ENCODE measurements around the gene STARD4. TPM values are rescaled to one million over a fixed set of nuclear protein-coding genes. Genes with fewer than 3 reads are reported as not detected.

STARD4 gene
- polyA plus RNA-seq, 1 of the 3 experiments (the other 2 are of a cell fraction) = 10.0 TPM

DNA sequence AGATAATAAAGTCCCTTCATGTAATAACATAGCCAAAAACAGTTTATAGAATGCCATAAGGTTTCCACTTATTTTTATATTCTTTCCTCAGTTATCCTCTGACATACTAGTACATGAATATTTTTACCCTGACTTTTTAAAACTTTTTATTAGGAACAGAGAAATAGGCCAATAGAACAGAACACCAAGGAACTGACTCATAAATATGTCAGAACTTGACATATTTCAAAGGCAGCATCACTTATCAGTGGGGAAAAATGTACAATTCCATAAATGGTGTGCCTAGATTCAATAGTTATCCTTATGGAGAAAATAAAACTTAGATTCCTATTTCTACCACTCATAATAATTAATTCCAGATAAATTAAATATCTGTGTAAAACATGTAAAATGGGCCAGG is 9.4 kb downstream of the STARD4 start (continued):
- TF ChIP-seq, protein P1, sequence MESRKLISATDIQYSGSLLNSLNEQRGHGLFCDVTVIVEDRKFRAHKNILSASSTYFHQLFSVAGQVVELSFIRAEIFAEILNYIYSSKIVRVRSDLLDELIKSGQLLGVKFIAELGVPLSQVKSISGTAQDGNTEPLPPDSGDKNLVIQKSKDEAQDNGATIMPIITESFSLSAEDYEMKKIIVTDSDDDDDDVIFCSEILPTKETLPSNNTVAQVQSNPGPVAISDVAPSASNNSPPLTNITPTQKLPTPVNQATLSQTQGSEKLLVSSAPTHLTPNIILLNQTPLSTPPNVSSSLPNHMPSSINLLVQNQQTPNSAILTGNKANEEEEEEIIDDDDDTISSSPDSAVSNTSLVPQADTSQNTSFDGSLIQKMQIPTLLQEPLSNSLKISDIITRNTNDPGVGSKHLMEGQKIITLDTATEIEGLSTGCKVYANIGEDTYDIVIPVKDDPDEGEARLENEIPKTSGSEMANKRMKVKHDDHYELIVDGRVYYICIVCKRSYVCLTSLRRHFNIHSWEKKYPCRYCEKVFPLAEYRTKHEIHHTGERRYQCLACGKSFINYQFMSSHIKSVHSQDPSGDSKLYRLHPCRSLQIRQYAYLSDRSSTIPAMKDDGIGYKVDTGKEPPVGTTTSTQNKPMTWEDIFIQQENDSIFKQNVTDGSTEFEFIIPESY (IDR thresholded peaks at IDR 0.05; ENCODE audit: borderline replicate concordance, low read depth) = no peak
- TF ChIP-seq CHD2 (IDR thresholded peaks at IDR 0.05; ENCODE audit: low read length, partially characterized antibody) (no peak), EZH2phosphoT487 (IDR thresholded peaks at IDR 0.05; ENCODE audit: borderline replicate concordance, low read depth) (no peak), EP300 (IDR thresholded peaks at IDR 0.05; ENCODE audit: borderline replicate concordance in 1 of 2, low read depth in 1 of 2, low read length in 1 of 2) (no peak), RCOR1 (IDR thresholded peaks at IDR 0.05; ENCODE audit: low read length) (no peak), YY1 (IDR thresholded peaks at IDR 0.05; ENCODE audit: low read depth) (no peak), FOXJ3 (CRISPR knock-in tag; IDR thresholded peaks at IDR 0.05) (no peak), JUND (IDR thresholded peaks at IDR 0.05) (peak; percentile 29), TAF1 (IDR thresholded peaks at IDR 0.05; ENCODE audit: borderline replicate concordance, low read depth, low read length) (no peak), SMC3 (IDR thresholded peaks at IDR 0.05; ENCODE audit: low read depth, low read length) (no peak), RXRA (IDR thresholded peaks at IDR 0.05; ENCODE audit: borderline replicate concordance, low read depth) (no peak), GATA2 (CRISPR knock-in tag; IDR thresholded peaks at IDR 0.05) (no peak), GABPA (IDR thresholded peaks at IDR 0.05; ENCODE audit: low read depth) (no peak)
- TF ChIP-seq, protein P2, sequence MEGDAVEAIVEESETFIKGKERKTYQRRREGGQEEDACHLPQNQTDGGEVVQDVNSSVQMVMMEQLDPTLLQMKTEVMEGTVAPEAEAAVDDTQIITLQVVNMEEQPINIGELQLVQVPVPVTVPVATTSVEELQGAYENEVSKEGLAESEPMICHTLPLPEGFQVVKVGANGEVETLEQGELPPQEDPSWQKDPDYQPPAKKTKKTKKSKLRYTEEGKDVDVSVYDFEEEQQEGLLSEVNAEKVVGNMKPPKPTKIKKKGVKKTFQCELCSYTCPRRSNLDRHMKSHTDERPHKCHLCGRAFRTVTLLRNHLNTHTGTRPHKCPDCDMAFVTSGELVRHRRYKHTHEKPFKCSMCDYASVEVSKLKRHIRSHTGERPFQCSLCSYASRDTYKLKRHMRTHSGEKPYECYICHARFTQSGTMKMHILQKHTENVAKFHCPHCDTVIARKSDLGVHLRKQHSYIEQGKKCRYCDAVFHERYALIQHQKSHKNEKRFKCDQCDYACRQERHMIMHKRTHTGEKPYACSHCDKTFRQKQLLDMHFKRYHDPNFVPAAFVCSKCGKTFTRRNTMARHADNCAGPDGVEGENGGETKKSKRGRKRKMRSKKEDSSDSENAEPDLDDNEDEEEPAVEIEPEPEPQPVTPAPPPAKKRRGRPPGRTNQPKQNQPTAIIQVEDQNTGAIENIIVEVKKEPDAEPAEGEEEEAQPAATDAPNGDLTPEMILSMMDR (IDR thresholded peaks at IDR 0.05) = no peak
- TF ChIP-seq, protein P3, sequence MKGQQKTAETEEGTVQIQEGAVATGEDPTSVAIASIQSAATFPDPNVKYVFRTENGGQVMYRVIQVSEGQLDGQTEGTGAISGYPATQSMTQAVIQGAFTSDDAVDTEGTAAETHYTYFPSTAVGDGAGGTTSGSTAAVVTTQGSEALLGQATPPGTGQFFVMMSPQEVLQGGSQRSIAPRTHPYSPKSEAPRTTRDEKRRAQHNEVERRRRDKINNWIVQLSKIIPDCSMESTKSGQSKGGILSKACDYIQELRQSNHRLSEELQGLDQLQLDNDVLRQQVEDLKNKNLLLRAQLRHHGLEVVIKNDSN (IDR thresholded peaks at IDR 0.05; ENCODE audit: borderline replicate concordance, low read depth) = no peak
- TF ChIP-seq, protein P4, sequence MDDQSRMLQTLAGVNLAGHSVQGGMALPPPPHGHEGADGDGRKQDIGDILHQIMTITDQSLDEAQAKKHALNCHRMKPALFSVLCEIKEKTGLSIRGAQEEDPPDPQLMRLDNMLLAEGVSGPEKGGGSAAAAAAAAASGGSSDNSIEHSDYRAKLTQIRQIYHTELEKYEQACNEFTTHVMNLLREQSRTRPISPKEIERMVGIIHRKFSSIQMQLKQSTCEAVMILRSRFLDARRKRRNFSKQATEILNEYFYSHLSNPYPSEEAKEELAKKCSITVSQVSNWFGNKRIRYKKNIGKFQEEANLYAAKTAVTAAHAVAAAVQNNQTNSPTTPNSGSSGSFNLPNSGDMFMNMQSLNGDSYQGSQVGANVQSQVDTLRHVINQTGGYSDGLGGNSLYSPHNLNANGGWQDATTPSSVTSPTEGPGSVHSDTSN (IDR thresholded peaks at IDR 0.05) = peak; percentile 73

DNA sequence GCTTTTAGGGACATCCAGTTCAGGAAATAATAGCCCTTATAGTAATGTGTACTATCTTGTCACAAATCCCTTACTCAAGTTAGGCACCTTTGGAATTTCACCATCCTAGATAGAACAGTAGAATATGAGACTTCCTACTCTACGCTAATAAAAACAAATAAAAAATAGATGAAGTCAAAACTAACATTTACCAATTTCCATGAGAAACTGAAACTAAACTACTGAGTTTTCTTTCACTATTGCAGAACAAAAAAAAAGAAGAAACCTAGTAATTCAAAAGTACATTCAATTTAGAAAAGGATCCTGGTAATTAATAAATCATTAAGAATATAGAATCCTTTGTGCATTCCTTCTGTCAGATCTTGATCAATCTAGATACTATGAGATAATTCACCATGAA is 14.0 kb downstream of the STARD4 start:
- CTCF ChIA-PET = interaction anchor here (2.1 kb wide), 1 partner anchor 340 kb away, joined by 6 read pairs; no protein-coding TSS in a partner anchor
- peaks cover 4% of the 10 kb centered on the region for H3F3A ChIP-seq (replicated peaks; ENCODE audit: insufficient read depth)
- no peak overlapping the region for H2AFZ ChIP-seq (ENCODE audit: low read depth)
- DNase-seq = no peak
- POLR2A ChIA-PET = no interaction called here
- H3K27me3 ChIP-seq (ENCODE audit: insufficient read depth) = no peaks in the 10 kb centered on the region
- peaks cover 8 to 17% of the 10 kb centered on the region in 2 experiments; a peak in 3 of 4 replicates for H3K4me1 ChIP-seq (ENCODE audit: control insufficient read depth in 1 of 2, insufficient read depth in 2 of 2, low read depth in 1 of 2, low read length in 1 of 2)
- H4K20me1 ChIP-seq (ENCODE audit: insufficient read depth) = no peaks in the 10 kb centered on the region
- H3K4me2 ChIP-seq = no peak overlapping the region
- no peak overlapping the region for H3K9ac ChIP-seq
- no peaks in the 10 kb centered on the region for H3K9me3 ChIP-seq
- H3K4me3 ChIP-seq (ENCODE audit: low read depth in 2 of 2, low read length in 1 of 2) = no peak overlapping the region
- 100% methylated on average over 1 of the region's 1 CpG for WGBS (ENCODE audit: low lambda C conversion rate)
- H3K79me2 ChIP-seq (ENCODE audit: insufficient read depth) = no peaks in the 10 kb centered on the region
- peaks cover 32 to 49% of the 10 kb centered on the region in 2 experiments for H3K36me3 ChIP-seq (replicated peaks in 1 of 2; ENCODE audit: control insufficient read depth in 1 of 2, insufficient read depth in 2 of 2, low read length in 1 of 2)
- H3K27ac ChIP-seq (ENCODE audit: low read depth in 2 of 2, low read length in 1 of 2) = no peak overlapping the region; a peak in 1 of 4 replicates
- H3K9me2 ChIP-seq = no peaks in the 10 kb centered on the region
- no peak for TF ChIP-seq MXI1 (IDR thresholded peaks at IDR 0.05; ENCODE audit: low read depth, low read length)
- no peak for TF ChIP-seq ELF1 (IDR thresholded peaks at IDR 0.05)
- no peak for TF ChIP-seq FOSL2 (IDR thresholded peaks at IDR 0.05; ENCODE audit: borderline replicate concordance, low read depth)
- TF ChIP-seq, protein P5, sequence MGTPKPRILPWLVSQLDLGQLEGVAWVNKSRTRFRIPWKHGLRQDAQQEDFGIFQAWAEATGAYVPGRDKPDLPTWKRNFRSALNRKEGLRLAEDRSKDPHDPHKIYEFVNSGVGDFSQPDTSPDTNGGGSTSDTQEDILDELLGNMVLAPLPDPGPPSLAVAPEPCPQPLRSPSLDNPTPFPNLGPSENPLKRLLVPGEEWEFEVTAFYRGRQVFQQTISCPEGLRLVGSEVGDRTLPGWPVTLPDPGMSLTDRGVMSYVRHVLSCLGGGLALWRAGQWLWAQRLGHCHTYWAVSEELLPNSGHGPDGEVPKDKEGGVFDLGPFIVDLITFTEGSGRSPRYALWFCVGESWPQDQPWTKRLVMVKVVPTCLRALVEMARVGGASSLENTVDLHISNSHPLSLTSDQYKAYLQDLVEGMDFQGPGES (IDR thresholded peaks at IDR 0.05; ENCODE audit: low read depth, low read length) = no peak
- TF ChIP-seq JUND (IDR thresholded peaks at IDR 0.05) = no peak
- TF ChIP-seq FOXJ3 (CRISPR knock-in tag; IDR thresholded peaks at IDR 0.05) = no peak
- TF ChIP-seq TEAD4 (IDR thresholded peaks at IDR 0.05; ENCODE audit: borderline replicate concordance, insufficient read depth) = no peak
- TF ChIP-seq RCOR1 (IDR thresholded peaks at IDR 0.05; ENCODE audit: low read length) = no peak
- TF ChIP-seq, protein P2 (IDR thresholded peaks at IDR 0.05) = no peak

All from SK-N-SH (cell line).